ENCODE results near the gene TPST1. TPM values are rescaled to one million over a fixed set of nuclear protein-coding genes. Genes with fewer than 3 reads are reported as not detected.

Gene TPST1
- total and polyA plus RNA-seq, 9 of the 15 experiments (the other 6 are each of a cell fraction or from before 2014, with no cell fraction given), result 0.15 to 2.2 (median 0.53) TPM

DNA sequence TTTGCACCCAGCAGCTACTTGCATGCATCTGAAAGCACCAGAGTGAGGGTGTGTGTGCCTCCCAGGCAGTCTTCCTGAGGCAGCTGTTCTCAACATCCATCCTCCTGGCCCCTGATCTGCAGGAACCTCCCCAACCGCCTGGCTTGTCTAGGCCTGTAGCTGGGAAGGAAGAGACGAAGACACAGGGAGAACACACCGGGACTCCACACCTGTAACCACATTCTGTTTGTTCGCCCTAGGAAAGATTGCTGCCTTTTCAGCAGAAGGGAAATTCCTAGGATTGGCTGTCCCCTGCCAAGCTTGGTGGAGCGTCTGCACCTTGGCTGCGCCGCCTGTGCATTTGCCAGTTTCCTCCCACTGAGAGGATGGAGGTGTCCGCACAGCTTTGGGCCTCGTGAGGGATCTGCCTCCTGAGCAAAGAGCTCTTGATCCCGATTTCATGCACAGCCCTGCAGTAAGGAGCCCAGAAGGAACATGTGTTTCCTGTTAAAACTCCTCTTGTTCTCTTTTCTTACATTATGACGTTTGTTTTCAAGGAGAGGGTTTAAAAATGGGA, 154.6 kb downstream of the TPST1 start:
- no TSS peak for BruUV-seq (replicated peaks)
- intact Hi-C loops (cut with micrococcal nuclease) (no loop called here), in situ Hi-C loops (cut with MboI) (no loop called here)
- Histone ChIP-seq H3K36me3 (ENCODE audit: control insufficient read depth, insufficient read depth, low read length) (no peaks in the 10 kb centered on the region), H3K9ac (ENCODE audit: insufficient read depth in 1 of 2, low read depth in 2 of 2, low read length in 2 of 2) (no peak overlapping the region; a peak in 1 of 4 replicates), H2AFZ (ENCODE audit: low read depth, low read length) (no peak overlapping the region), H3K9me3 (replicated peaks; ENCODE audit: control insufficient read depth, insufficient read depth, low read depth, low read length) (no peaks in the 10 kb centered on the region), H4K20me1 (replicated peaks; ENCODE audit: control insufficient read depth, insufficient read depth, low read length) (no peaks in the 10 kb centered on the region; the same call in 1 of the 2 replicates), H3K4me1 (replicated peaks in 1 of 2; ENCODE audit: control insufficient read depth in 2 of 2, insufficient read depth in 2 of 2, low read length in 2 of 2) (no peaks in the 10 kb centered on the region), H3K79me2 (ENCODE audit: control insufficient read depth, insufficient read depth, low read length) (no peaks in the 10 kb centered on the region), H3K27ac (ENCODE audit: extremely low read depth, low read depth, low read length) (no peak overlapping the region), H3K4me3 (no peak overlapping the region), H3K4me2 (ENCODE audit: insufficient read depth, low read length) (no peak overlapping the region), H3K9me1 (ENCODE audit: control insufficient read depth, insufficient read depth, low read length) (no peaks in the 10 kb centered on the region), H3K27me3 (ENCODE audit: control insufficient read depth in 2 of 2, insufficient read depth in 2 of 2, low read length in 2 of 2) (peaks cover 10 to 66% of the 10 kb centered on the region in 2 experiments)
- ChIA-PET CTCF (ENCODE audit: low intra/inter-chr PET ratio) (no interaction called here), POLR2A (no interaction called here)
- no peak for DNase-seq (ENCODE audit: extremely low read depth in 1 of 4, low spot score in 3 of 4)
- FAIRE-seq, result no peak
- no peak for TF ChIP-seq TSC22D4 (tag; IDR thresholded peaks at IDR 0.05)
- TF ChIP-seq, protein P1, sequence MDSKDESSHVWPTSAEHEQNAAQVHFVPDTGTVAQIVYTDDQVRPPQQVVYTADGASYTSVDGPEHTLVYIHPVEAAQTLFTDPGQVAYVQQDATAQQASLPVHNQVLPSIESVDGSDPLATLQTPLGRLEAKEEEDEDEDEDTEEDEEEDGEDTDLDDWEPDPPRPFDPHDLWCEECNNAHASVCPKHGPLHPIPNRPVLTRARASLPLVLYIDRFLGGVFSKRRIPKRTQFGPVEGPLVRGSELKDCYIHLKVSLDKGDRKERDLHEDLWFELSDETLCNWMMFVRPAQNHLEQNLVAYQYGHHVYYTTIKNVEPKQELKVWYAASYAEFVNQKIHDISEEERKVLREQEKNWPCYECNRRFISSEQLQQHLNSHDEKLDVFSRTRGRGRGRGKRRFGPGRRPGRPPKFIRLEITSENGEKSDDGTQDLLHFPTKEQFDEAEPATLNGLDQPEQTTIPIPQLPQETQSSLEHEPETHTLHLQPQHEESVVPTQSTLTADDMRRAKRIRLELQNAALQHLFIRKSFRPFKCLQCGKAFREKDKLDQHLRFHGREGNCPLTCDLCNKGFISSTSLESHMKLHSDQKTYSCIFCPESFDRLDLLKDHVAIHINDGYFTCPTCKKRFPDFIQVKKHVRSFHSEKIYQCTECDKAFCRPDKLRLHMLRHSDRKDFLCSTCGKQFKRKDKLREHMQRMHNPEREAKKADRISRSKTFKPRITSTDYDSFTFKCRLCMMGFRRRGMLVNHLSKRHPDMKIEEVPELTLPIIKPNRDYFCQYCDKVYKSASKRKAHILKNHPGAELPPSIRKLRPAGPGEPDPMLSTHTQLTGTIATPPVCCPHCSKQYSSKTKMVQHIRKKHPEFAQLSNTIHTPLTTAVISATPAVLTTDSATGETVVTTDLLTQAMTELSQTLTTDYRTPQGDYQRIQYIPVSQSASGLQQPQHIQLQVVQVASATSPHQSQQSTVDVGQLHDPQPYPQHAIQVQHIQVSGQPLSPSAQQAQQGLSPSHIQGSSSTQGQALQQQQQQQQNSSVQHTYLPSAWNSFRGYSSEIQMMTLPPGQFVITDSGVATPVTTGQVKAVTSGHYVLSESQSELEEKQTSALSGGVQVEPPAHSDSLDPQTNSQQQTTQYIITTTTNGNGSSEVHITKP (IDR thresholded peaks at IDR 0.05; ENCODE audit: partially characterized antibody), result peak; percentile 55
- 12% methylated on average over 11 of the region's 11 CpGs for WGBS (ENCODE audit: insufficient coverage, low coverage, missing lambda C conversion rate)
- ATAC-seq, result no peak; the same call in 2 of the 3 replicates

Data from K562 (cell line).